ENCODE results near the gene RBCK1. TPM values are rescaled to one million over a fixed set of nuclear protein-coding genes. Genes with fewer than 3 reads are reported as not detected.
A peak's percentile ranks its signal among the peaks of the same experiment; 100 is the strongest.
"Not testable (repeated sequence)": the region's sequence is repeated elsewhere in the genome, so short reads cannot be mapped to it uniquely, and the experiment has no call there.

The RBCK1 gene
- total and polyA plus RNA-seq, 9 of the 15 experiments (the other 6 are each of a cell fraction or from before 2014, with no cell fraction given), result 5.9 to 59.3 (median 26.5) TPM

DNA sequence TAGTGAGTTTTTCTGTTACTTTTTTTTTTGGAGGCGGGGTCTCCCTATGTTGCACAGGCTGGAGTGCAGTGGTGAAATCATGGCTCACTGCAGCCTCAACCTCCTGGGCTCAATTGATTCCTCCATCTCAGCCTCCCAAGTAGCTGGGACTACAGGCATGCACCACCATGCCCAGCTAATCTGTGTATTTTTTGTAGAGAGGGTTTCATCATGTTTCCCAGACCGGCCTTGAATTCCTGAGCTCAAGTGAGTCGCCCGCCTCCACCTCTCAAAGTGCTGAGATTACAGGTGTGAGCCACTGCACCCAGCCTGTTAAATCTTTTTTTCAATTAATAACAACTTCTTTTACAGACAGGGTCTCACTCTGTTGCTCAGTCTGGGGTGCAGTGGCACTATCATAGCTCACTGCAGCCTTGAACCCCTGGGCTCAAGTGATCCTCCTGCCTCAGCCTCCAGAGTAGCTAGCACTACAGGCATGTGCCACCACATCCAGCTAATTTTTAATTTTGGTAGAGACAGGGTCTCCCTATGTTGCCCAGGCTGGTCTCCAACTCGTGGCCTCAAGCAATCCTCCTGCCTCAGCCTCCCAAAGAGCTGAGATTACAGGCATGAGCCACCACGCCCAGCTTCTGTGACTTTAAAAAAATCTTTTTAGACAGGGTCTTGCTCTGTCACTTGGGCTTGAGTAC lies 68.6 kb downstream of the RBCK1 start:
- intact Hi-C loops (cut with micrococcal nuclease); H3K27ac ChIP-seq (ENCODE audit: extremely low read depth, low read depth, low read length); H3K79me2 ChIP-seq (ENCODE audit: control insufficient read depth, insufficient read depth, low read length); H3K9me3 ChIP-seq (replicated peaks; ENCODE audit: control insufficient read depth, insufficient read depth, low read depth, low read length); ATAC-seq; BruUV-seq (replicated peaks); FAIRE-seq; H3K9ac ChIP-seq (ENCODE audit: insufficient read depth in 1 of 2, low read depth in 2 of 2, low read length in 2 of 2); H2AFZ ChIP-seq (ENCODE audit: low read depth, low read length); H3K4me2 ChIP-seq (ENCODE audit: insufficient read depth, low read length); CTCF ChIA-PET (ENCODE audit: low intra/inter-chr PET ratio); H3K4me1 ChIP-seq (replicated peaks in 1 of 2; ENCODE audit: control insufficient read depth in 2 of 2, insufficient read depth in 2 of 2, low read length in 2 of 2); DNase-seq (ENCODE audit: extremely low read depth in 1 of 4, low spot score in 3 of 4); H3K27me3 ChIP-seq (ENCODE audit: control insufficient read depth in 2 of 2, insufficient read depth in 2 of 2, low read length in 2 of 2); H3K9me1 ChIP-seq (ENCODE audit: control insufficient read depth, insufficient read depth, low read length); H3K4me3 ChIP-seq; H4K20me1 ChIP-seq (replicated peaks; ENCODE audit: control insufficient read depth, insufficient read depth, low read length): not testable (repeated sequence)
- 97% methylated on average over 6 of the region's 6 CpGs for WGBS (ENCODE audit: insufficient coverage, low coverage, missing lambda C conversion rate)
- in situ Hi-C loops (cut with MboI), result loop anchor here (5.0 kb wide), 1 partner anchor 124 kb away; no protein-coding TSS in a partner anchor
- peaks cover 56% of the 10 kb centered on the region; the same call in 2 of the 3 replicates for H3K36me3 ChIP-seq (ENCODE audit: control insufficient read depth, insufficient read depth, low read length)
- POLR2A ChIA-PET, result interaction anchor here (0.6 to 1.2 kb wide), 9 partner anchors 32 to 258 kb away, joined by 3 to 4 read pairs (median 3); partner anchors contain the start of gene TRIB3
- TF ChIP-seq ZNF121 (CRISPR knock-in tag; conservative IDR thresholded peaks at IDR 0.05), result 0 out of 2 replicates have a peak, but pooled peaks have one; percentile 29

DNA sequence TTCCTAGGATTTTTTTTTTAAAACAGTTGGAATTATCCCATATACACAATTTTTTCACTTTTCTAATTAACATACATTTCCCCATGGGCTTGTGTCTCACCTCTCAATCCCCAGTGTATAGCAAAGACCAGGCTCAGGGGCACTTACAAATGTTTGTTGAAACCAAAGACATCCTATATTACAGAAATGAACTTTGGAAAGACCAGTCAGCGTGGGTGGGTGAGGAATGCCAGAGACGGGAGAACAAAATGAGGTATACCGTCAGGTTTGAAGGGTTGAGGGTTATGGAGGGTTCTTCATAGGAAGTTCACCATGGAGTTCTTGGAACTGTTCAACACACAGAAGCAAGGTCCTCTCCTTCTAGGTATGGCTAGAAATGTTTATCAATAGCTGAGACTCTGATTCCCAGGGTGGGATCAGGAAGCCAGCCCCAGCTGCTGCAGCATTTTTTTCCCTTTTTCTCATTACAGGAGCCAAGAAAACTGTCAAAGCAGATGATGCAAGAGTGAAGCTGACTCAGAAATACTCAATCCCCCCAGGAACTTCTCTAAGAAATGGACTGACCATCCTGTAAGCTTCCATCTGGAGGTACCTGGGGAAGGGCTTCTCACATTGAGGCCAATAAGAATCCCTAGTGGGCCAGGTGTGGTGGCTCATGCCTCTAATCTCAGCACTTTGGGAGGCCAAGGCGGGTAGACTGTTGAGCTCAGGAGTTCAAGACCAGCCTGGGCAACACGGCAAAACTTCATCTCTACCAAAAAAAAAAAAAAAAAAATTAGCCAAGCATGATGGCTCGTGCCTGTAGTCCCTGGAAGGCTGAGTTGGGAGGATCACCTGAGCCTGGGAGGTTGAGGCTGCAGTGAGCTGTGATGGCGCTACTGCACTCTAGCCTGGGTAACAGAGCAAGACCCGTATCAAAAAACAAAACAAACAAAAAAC lies 70.2 kb downstream of the RBCK1 start:
- no peaks in the 10 kb centered on the region for H3K9me1 ChIP-seq (ENCODE audit: control insufficient read depth, insufficient read depth, low read length)
- 79% methylated on average over 4 of the region's 8 CpGs for WGBS (ENCODE audit: insufficient coverage, low coverage, missing lambda C conversion rate)
- no peak for FAIRE-seq
- no peaks in the 10 kb centered on the region for H3K27me3 ChIP-seq (ENCODE audit: control insufficient read depth in 2 of 2, insufficient read depth in 2 of 2, low read length in 2 of 2)
- H3K4me2 ChIP-seq (ENCODE audit: insufficient read depth, low read length), result no peak overlapping the region
- H2AFZ ChIP-seq (ENCODE audit: low read depth, low read length), result no peak overlapping the region
- no peak for DNase-seq (ENCODE audit: extremely low read depth in 1 of 4, low spot score in 3 of 4)
- in situ Hi-C loops (cut with MboI), result loop anchor here (5.0 kb wide), 1 partner anchor 126 kb away; no protein-coding TSS in a partner anchor
- POLR2A ChIA-PET, result no interaction called here
- peak; percentile 15 for ATAC-seq
- no peaks in the 10 kb centered on the region for H3K9me3 ChIP-seq (replicated peaks; ENCODE audit: control insufficient read depth, insufficient read depth, low read depth, low read length)
- no peaks in the 10 kb centered on the region for H4K20me1 ChIP-seq (replicated peaks; ENCODE audit: control insufficient read depth, insufficient read depth, low read length)
- intact Hi-C loops (cut with micrococcal nuclease), result no loop called here
- no peaks in the 10 kb centered on the region for H3K79me2 ChIP-seq (ENCODE audit: control insufficient read depth, insufficient read depth, low read length)
- H3K4me1 ChIP-seq (replicated peaks in 1 of 2; ENCODE audit: control insufficient read depth in 2 of 2, insufficient read depth in 2 of 2, low read length in 2 of 2), result no peaks in the 10 kb centered on the region; a peak in 1 of 5 replicates
- no TSS peak for BruUV-seq (replicated peaks)
- no peak overlapping the region; the same call in 2 of the 3 replicates for H3K27ac ChIP-seq (ENCODE audit: extremely low read depth, low read depth, low read length)
- no peak overlapping the region for H3K4me3 ChIP-seq
- peaks cover 72% of the 10 kb centered on the region; the same call in 2 of the 3 replicates for H3K36me3 ChIP-seq (ENCODE audit: control insufficient read depth, insufficient read depth, low read length)
- CTCF ChIA-PET (ENCODE audit: low intra/inter-chr PET ratio), result interaction anchor here (0.6 to 2.1 kb wide), 4 partner anchors 47 to 123 kb away, joined by 4 to 13 read pairs (median 7); partner anchors contain the start of gene RBCK1
- H3K9ac ChIP-seq (ENCODE audit: insufficient read depth in 1 of 2, low read depth in 2 of 2, low read length in 2 of 2), result no peak overlapping the region
- TF ChIP-seq, protein P1, sequence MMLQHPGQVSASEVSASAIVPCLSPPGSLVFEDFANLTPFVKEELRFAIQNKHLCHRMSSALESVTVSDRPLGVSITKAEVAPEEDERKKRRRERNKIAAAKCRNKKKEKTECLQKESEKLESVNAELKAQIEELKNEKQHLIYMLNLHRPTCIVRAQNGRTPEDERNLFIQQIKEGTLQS (IDR thresholded peaks at IDR 0.05), result peak; percentile 69
- TF ChIP-seq, protein P1 (CRISPR knock-in tag; conservative IDR thresholded peaks at IDR 0.05), result no peak
- TF ChIP-seq JUNB (CRISPR knock-in tag; conservative IDR thresholded peaks at IDR 0.05) (no peak), ZNF175 (CRISPR knock-in tag; IDR thresholded peaks at IDR 0.05; ENCODE audit: low read depth) (0 out of 2 replicates have a peak, but pooled peaks have one; percentile 66), ILK (tag; IDR thresholded peaks at IDR 0.05; ENCODE audit: borderline replicate concordance, low read depth) (no peak), ZNF584 (CRISPR knock-in tag; IDR thresholded peaks at IDR 0.05; ENCODE audit: low read depth) (peak; percentile 62; the same call in 1 of the 2 replicates), ZNF589 (CRISPR knock-in tag; IDR thresholded peaks at IDR 0.05; ENCODE audit: low read depth) (peak; percentile 79; the same call in 1 of the 2 replicates), JUND (IDR thresholded peaks at IDR 0.05; ENCODE audit: borderline replicate concordance, low read depth, low read length) (peak; percentile 14; the same call in 1 of the 2 replicates), JUND (tag; IDR thresholded peaks at IDR 0.05; ENCODE audit: borderline replicate concordance, low read depth, low read length) (no peak)
